ENCODE measurements around the gene CIITA.
"Not testable (repeated sequence)": the region's sequence is repeated elsewhere in the genome, so short reads cannot be mapped to it uniquely, and the experiment has no call there.

CIITA gene, protein sequence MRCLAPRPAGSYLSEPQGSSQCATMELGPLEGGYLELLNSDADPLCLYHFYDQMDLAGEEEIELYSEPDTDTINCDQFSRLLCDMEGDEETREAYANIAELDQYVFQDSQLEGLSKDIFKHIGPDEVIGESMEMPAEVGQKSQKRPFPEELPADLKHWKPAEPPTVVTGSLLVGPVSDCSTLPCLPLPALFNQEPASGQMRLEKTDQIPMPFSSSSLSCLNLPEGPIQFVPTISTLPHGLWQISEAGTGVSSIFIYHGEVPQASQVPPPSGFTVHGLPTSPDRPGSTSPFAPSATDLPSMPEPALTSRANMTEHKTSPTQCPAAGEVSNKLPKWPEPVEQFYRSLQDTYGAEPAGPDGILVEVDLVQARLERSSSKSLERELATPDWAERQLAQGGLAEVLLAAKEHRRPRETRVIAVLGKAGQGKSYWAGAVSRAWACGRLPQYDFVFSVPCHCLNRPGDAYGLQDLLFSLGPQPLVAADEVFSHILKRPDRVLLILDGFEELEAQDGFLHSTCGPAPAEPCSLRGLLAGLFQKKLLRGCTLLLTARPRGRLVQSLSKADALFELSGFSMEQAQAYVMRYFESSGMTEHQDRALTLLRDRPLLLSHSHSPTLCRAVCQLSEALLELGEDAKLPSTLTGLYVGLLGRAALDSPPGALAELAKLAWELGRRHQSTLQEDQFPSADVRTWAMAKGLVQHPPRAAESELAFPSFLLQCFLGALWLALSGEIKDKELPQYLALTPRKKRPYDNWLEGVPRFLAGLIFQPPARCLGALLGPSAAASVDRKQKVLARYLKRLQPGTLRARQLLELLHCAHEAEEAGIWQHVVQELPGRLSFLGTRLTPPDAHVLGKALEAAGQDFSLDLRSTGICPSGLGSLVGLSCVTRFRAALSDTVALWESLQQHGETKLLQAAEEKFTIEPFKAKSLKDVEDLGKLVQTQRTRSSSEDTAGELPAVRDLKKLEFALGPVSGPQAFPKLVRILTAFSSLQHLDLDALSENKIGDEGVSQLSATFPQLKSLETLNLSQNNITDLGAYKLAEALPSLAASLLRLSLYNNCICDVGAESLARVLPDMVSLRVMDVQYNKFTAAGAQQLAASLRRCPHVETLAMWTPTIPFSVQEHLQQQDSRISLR

DNA sequence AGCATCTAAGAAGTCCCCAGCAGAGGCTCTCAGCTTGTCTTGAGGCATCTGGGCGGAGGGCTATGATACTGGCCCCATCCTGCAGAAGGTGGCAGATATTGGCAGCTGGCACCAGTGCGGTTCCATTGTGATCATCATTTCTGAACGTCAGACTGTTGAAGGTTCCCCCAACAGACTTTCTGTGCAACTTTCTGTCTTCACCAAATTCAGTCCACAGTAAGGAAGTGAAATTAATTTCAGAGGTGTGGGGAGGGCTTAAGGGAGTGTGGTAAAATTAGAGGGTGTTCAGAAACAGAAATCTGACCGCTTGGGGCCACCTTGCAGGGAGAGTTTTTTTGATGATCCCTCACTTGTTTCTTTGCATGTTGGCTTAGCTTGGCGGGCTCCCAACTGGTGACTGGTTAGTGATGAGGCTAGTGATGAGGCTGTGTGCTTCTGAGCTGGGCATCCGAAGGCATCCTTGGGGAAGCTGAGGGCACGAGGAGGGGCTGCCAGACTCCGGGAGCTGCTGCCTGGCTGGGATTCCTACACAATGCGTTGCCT lies at the start of gene CIITA:
CIITA (plus strand) TSS at position 404 of the 543 bp plus-strand sequence; CDS start at position 533, 129 bp downstream.
- no peak for DNase-seq (ENCODE audit: low read depth)
- TF ChIP-seq, protein P1, sequence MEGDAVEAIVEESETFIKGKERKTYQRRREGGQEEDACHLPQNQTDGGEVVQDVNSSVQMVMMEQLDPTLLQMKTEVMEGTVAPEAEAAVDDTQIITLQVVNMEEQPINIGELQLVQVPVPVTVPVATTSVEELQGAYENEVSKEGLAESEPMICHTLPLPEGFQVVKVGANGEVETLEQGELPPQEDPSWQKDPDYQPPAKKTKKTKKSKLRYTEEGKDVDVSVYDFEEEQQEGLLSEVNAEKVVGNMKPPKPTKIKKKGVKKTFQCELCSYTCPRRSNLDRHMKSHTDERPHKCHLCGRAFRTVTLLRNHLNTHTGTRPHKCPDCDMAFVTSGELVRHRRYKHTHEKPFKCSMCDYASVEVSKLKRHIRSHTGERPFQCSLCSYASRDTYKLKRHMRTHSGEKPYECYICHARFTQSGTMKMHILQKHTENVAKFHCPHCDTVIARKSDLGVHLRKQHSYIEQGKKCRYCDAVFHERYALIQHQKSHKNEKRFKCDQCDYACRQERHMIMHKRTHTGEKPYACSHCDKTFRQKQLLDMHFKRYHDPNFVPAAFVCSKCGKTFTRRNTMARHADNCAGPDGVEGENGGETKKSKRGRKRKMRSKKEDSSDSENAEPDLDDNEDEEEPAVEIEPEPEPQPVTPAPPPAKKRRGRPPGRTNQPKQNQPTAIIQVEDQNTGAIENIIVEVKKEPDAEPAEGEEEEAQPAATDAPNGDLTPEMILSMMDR (IDR thresholded peaks at IDR 0.05; ENCODE audit: control insufficient read depth, extremely low read depth, insufficient read depth), result no peak
- no peak within 1 kb of the TSS for H3K4me3 ChIP-seq (ENCODE audit: low read depth, low read length)

DNA sequence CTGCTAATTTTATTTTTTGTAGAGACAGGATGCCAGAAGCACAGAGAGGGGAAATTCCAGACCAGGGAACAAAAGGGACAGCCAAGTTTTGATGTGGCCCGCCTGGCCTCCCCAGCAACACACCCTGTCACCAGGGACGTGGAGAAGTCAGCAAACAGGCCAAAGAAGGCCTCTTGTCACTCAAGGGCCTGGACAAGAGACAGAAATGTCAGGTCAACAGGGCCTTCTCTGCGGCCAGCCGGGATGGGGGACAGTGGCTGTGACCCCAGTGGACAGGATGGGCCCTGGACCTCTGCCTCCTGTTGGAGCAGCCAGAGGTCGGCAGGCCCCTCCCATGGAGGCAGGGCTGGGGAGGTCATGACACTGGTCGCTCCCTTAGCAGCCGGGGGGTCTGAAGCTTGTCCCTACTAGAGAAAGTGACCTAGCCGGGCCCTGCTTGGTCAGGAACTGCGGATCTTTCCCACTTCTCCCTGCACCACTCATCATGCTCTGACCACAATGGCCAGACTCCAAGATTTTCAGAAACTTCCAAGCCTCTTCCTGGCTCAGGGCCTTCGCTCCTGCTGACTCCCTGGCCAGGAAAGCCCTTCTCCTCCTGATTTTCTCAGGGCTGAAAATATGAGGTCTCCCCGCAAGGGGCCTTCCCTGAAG lies 49.2 kb upstream of the CIITA start:
- no peak overlapping the region for H3K4me3 ChIP-seq (ENCODE audit: low read depth, low read length)
- TF ChIP-seq, protein P1 (IDR thresholded peaks at IDR 0.05; ENCODE audit: control insufficient read depth, extremely low read depth, insufficient read depth), result no peak
- no peak for DNase-seq (ENCODE audit: low read depth)

DNA sequence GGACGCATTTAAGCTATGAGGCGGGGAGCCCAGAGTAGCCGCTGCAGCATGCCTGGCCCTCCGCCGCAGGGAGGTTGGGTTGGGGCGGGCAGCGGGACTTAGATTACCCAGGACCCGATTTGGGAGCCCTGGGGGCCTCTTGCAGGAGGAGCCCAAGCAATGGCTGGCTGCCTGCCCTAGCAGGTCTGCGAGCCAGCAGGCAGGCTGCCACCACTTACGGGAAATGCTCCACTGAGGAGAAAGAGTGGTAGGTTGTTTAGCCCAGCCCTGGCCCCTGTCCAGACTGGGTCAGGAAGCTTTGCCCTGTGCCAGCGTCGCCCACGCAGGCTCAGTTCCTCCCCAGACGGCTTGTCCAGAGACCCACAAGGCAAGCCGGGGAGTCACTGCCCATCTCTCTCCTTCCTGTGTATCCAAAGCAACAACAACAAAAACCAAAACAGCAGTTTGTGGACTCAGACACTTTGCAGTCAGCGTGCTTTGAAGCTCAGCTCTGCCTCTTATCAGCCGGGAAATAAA lies 48.1 kb upstream of the CIITA start:
- peak; percentile 42 for DNase-seq (ENCODE audit: low read depth)
- TF ChIP-seq, protein P1 (IDR thresholded peaks at IDR 0.05; ENCODE audit: control insufficient read depth, extremely low read depth, insufficient read depth), result no peak
- H3K4me3 ChIP-seq (ENCODE audit: low read depth, low read length), result no peak overlapping the region

DNA sequence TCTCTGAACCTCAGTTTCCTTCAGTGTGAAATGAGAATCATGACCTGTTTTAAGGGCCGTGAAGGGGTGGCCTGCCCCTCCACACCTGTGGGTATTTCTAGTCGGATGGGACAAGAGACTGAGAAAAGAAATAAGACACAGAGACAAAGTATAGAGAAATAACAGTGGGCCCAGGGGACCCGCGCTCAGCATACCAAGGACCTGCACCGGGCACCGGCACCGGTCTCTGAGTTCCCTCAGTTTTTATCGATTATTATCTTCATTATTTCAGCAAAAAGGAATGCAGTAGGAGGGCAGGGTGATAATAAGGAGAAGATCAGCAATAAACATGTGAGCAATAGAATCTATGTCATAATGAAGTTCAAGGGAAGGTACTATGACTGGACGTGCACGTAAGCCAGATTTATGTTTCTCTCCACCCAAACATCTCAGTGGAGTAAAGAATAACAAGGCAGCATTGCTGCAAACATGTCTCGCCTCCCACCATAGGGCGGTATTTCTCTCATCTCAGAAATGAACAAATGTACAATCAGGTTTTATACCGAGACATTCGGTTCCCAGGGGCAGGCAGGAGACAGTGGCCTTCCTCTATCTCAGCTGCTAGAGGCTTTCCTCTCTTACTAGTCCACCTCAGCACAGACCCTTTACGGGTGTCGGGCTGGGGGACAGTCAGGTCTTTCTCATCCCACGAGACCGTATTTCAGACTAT lies 47.5 kb upstream of the CIITA start:
- not testable (repeated sequence) for H3K4me3 ChIP-seq (ENCODE audit: low read depth, low read length); DNase-seq (ENCODE audit: low read depth)

DNA sequence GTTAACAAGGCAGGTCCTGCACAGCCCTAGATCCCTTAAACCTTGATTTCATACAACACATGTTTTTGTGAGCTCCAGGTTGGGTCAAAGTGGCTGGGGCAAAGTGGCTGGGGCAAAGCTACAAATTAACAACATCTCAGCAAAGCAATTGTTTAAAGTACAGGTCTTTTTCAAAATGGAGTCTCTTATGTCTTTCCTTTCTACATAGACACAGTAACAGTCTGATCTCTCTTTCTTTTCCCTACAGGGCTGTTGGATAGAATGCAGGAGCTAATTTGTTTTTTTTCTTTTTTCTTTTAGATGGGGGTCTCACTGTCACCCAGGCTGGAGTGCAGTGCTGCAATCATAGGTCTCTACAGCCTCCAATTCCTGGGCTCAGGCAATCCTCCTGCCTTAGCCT lies 46.8 kb upstream of the CIITA start:
- not testable (repeated sequence) for DNase-seq (ENCODE audit: low read depth); H3K4me3 ChIP-seq (ENCODE audit: low read depth, low read length)

DNA sequence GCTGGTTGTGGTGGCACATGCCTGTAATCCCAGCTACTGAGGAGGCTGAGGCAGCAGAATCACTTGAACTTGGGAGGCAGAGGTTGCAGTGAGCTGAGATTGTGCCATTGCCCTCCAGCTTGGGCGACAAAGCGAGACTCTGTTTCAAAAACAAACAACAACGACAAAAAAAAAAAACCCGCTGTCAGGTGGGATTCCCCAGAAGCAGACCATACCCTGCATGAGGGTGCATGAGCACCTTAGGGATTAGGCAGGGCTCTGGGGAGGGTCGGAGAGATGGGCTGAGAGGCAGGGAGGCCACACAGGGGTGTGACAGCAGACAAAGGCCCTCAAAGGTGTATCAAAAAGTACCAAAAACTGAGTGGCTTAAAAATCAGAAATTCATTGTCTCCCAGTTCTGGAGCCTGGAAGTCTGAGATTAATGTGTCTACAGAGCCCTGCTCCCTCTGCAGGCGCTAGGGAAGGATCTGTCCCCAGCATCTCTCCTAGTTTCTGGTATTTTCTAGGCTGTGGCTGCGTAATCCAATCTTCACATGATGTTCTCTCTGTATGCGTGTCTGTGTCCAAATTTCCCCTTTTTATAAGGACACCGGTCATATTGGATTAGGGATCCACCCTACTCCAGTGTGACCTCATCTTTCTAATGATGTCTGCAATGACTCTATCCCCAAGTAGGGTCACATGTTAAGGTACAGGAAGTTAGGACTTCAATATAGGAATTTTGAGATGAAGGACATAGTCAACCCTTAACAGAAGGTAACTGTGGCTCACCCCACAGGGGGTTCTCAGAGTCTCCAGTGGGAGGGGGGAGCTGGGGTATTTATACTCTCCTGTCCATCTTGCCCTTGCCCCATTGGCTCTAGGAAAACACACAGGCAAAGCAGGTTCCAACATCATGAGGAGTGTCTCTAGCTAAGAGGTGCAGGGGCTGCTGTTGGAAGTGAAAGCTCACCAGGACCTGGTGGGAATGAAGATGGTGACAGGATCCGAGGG lies 44.8 kb upstream of the CIITA start:
- TF ChIP-seq, protein P1 (IDR thresholded peaks at IDR 0.05; ENCODE audit: control insufficient read depth, extremely low read depth, insufficient read depth), result no peak
- DNase-seq (ENCODE audit: low read depth), result no peak
- no peak overlapping the region for H3K4me3 ChIP-seq (ENCODE audit: low read depth, low read length)
